ENCODE results near the gene FBN1.

The FBN1 gene

GRCh38 chr15:48643776-48644466 is 1.6 kb downstream of the FBN1 start:
- no peaks in the 10 kb centered on the region for H3K9me3 Mint-ChIP-seq
- peak overlapping the region; percentile 37 for H3K4me3 Mint-ChIP-seq
- no peak overlapping the region for H3K27ac Mint-ChIP-seq
- H3K27me3 Mint-ChIP-seq (ENCODE audit: low read depth), result peaks cover 62% of the 10 kb centered on the region
- no peaks in the 10 kb centered on the region for H3K4me1 Mint-ChIP-seq (ENCODE audit: low read depth)
- H3K36me3 Mint-ChIP-seq (ENCODE audit: low read depth), result no peaks in the 10 kb centered on the region
- DNase-seq (ENCODE audit: low spot score), result no peak

GRCh38 chr15:48643206-48643605 is 2.3 kb downstream of the FBN1 start:
- no peaks in the 10 kb centered on the region for H3K9me3 Mint-ChIP-seq
- no peak for DNase-seq (ENCODE audit: low spot score)
- H3K4me1 Mint-ChIP-seq (ENCODE audit: low read depth), result no peaks in the 10 kb centered on the region
- H3K27me3 Mint-ChIP-seq (ENCODE audit: low read depth), result peaks cover 59% of the 10 kb centered on the region
- H3K4me3 Mint-ChIP-seq, result no peak overlapping the region
- no peaks in the 10 kb centered on the region for H3K36me3 Mint-ChIP-seq (ENCODE audit: low read depth)
- no peak overlapping the region for H3K27ac Mint-ChIP-seq

DNA sequence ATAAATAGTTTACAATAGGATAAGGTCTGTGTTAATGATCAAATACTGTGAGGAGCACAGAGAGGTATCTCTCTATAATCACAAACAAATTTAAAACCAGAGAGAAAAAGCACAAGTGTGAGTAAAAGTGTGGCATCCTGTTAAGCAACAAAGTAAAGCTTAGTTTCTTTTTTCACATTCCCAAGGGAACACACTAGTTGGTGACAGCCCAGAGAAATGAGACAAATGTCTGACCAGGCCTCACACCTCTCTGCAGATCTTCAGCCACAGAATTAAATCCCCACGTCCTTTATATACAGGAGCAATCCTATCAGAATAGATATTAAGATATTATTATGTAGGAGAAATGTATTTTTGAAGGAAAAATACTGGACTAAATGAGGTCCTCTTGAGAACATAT is 2.7 kb downstream of the FBN1 start:
- no peaks in the 10 kb centered on the region for H3K9me3 Mint-ChIP-seq
- no peak overlapping the region for H3K4me3 Mint-ChIP-seq
- no peak overlapping the region for H3K27ac Mint-ChIP-seq
- no peak for DNase-seq (ENCODE audit: low spot score)
- no peaks in the 10 kb centered on the region for H3K36me3 Mint-ChIP-seq (ENCODE audit: low read depth)
- no peaks in the 10 kb centered on the region for H3K4me1 Mint-ChIP-seq (ENCODE audit: low read depth)
- H3K27me3 Mint-ChIP-seq (ENCODE audit: low read depth), result peaks cover 55% of the 10 kb centered on the region

DNA sequence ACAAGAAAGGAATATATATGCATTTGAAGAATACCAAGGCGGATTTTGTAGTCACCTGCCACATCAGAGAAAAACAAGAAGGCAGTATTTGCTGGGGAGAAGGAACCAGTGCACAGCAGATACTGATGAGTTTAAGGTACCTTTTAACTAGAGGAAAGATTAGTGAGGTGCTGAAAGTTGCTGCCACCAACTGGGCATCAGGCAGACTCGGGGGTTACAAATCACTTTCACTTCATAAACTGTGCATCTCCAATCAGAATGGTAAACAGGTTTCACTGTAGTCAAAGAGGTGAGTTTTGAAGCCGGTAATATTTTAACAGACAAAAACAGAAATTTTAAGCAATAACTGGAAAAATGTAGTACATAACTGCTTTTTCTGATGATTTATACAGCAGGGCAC is 4.1 kb downstream of the FBN1 start:
- no peak for DNase-seq (ENCODE audit: low spot score)
- Mint-ChIP-seq H3K4me3 (no peak overlapping the region), H3K9me3 (no peaks in the 10 kb centered on the region), H3K4me1 (ENCODE audit: low read depth) (no peaks in the 10 kb centered on the region), H3K27ac (no peak overlapping the region), H3K27me3 (ENCODE audit: low read depth) (peaks cover 42% of the 10 kb centered on the region), H3K36me3 (ENCODE audit: low read depth) (no peaks in the 10 kb centered on the region)

DNA sequence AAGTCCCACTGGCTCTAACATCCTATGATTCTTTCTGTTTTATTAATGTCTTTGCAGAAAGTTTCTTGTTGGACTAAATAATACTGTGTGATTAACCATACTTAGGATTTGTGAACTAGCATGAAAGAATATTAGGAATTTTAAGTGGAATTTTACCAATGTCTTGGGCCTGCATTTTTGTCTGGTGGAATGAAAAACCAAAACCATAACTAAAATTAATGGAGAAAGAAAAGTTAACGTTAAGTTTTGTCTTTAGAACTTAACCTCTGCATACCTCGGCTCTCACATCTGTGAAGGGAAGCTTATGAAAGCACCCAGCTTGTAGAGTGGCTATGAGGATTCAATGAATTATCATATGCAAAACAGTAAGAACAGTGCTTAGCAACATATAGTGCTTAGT is 6.5 kb downstream of the FBN1 start:
- DNase-seq (ENCODE audit: low spot score), result no peak
- H3K36me3 Mint-ChIP-seq (ENCODE audit: low read depth), result no peaks in the 10 kb centered on the region
- no peaks in the 10 kb centered on the region for H3K9me3 Mint-ChIP-seq
- H3K4me3 Mint-ChIP-seq, result no peak overlapping the region
- peaks cover 26% of the 10 kb centered on the region for H3K27me3 Mint-ChIP-seq (ENCODE audit: low read depth)
- H3K4me1 Mint-ChIP-seq (ENCODE audit: low read depth), result no peaks in the 10 kb centered on the region
- H3K27ac Mint-ChIP-seq, result no peak overlapping the region

DNA sequence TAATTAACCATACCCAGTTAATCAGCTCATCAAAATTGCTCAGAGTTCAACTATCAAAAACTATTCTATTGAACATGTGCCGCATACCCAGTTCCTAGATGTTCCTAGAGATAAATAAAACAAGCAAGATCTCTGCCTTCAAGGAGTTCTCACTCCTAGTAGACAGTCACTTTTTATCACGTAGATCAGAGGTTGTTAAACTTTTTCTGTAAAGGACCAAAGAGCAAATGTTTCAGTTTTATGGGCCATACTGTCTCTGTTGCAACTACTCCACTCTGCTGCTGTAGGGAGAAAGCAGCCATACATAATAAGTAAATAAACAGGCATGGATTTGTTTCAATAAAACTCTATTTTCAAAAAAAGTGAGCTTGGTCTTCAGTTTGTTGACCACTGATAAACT is 7.9 kb downstream of the FBN1 start:
- no peak overlapping the region for H3K27ac Mint-ChIP-seq
- peaks cover 15% of the 10 kb centered on the region for H3K27me3 Mint-ChIP-seq (ENCODE audit: low read depth)
- H3K9me3 Mint-ChIP-seq, result no peaks in the 10 kb centered on the region
- no peak for DNase-seq (ENCODE audit: low spot score)
- H3K36me3 Mint-ChIP-seq (ENCODE audit: low read depth), result no peaks in the 10 kb centered on the region
- H3K4me3 Mint-ChIP-seq, result no peak overlapping the region
- no peaks in the 10 kb centered on the region for H3K4me1 Mint-ChIP-seq (ENCODE audit: low read depth)

- no peaks in the 10 kb centered on the region for H3K9me3 Mint-ChIP-seq
- no peaks in the 10 kb centered on the region for H3K36me3 Mint-ChIP-seq (ENCODE audit: low read depth)
- H3K4me1 Mint-ChIP-seq (ENCODE audit: low read depth), result no peaks in the 10 kb centered on the region
- H3K4me3 Mint-ChIP-seq, result no peak overlapping the region
- H3K27me3 Mint-ChIP-seq (ENCODE audit: low read depth), result peaks cover 7% of the 10 kb centered on the region
- no peak overlapping the region for H3K27ac Mint-ChIP-seq
- no peak for DNase-seq (ENCODE audit: low spot score)
These were observed 9.0 kb downstream of the FBN1 start for GRCh38 chr15:48636511-48636910.

DNA sequence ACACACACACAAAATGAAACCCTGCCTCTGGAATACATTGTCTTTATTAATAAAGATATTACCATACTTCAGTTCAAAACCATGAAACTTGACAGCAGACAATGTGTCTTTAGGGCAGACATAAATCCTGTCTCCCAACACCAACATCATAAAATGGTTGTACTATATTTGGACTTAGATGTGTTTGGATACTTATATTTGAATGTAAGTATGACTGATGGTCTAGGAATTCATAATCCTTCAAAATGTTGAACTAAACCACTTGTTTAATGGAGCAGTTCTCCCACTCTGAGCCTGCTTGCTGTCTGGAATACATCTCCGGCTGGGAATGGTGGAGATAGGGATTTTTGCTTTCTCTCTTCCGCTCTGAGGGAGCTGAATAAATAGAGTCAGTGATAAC is 10.6 kb downstream of the FBN1 start:
- no peak overlapping the region for H3K4me3 Mint-ChIP-seq
- no peaks in the 10 kb centered on the region for H3K36me3 Mint-ChIP-seq (ENCODE audit: low read depth)
- DNase-seq (ENCODE audit: low spot score), result no peak
- H3K27ac Mint-ChIP-seq, result no peak overlapping the region
- no peaks in the 10 kb centered on the region for H3K9me3 Mint-ChIP-seq
- no peaks in the 10 kb centered on the region for H3K4me1 Mint-ChIP-seq (ENCODE audit: low read depth)
- H3K27me3 Mint-ChIP-seq (ENCODE audit: low read depth), result peaks cover 2% of the 10 kb centered on the region

DNA sequence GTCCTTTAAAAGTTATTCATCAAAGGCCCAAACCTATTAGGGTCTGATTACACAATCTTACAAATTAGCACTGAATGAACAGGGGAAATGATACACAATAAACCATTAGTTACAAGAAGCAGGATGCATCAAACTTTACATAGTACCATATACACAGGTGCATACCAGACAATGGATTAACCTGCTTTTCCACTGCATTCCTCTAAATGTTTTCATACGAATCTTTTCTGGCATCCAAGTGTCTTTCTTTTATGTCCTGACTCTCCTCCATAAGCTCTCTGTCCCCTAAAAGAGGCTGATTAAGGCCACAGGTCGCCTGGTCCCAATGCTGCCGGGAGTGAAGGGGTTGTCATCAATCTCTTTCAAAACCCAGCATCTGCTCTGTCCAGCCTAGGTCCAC is 11.4 kb downstream of the FBN1 start:
- DNase-seq (ENCODE audit: low spot score), result no peak
- H3K4me1 Mint-ChIP-seq (ENCODE audit: low read depth), result no peaks in the 10 kb centered on the region
- H3K27ac Mint-ChIP-seq, result no peak overlapping the region
- H3K4me3 Mint-ChIP-seq, result no peak overlapping the region
- no peaks in the 10 kb centered on the region for H3K36me3 Mint-ChIP-seq (ENCODE audit: low read depth)
- peaks cover 2% of the 10 kb centered on the region for H3K27me3 Mint-ChIP-seq (ENCODE audit: low read depth)
- no peaks in the 10 kb centered on the region for H3K9me3 Mint-ChIP-seq

- peaks cover 2% of the 10 kb centered on the region for H3K27me3 Mint-ChIP-seq (ENCODE audit: low read depth)
- DNase-seq (ENCODE audit: low spot score), result no peak
- H3K9me3 Mint-ChIP-seq, result no peaks in the 10 kb centered on the region
- H3K4me3 Mint-ChIP-seq, result no peak overlapping the region
- H3K27ac Mint-ChIP-seq, result no peak overlapping the region
- no peaks in the 10 kb centered on the region for H3K36me3 Mint-ChIP-seq (ENCODE audit: low read depth)
- no peaks in the 10 kb centered on the region for H3K4me1 Mint-ChIP-seq (ENCODE audit: low read depth)
These were observed 12.9 kb downstream of the FBN1 start for GRCh38 chr15:48632651-48633050.

- Mint-ChIP-seq H3K27ac (no peak overlapping the region), H3K4me1 (ENCODE audit: low read depth) (no peaks in the 10 kb centered on the region), H3K36me3 (ENCODE audit: low read depth) (no peaks in the 10 kb centered on the region), H3K27me3 (ENCODE audit: low read depth) (peaks cover 4% of the 10 kb centered on the region), H3K4me3 (no peak overlapping the region), H3K9me3 (no peaks in the 10 kb centered on the region)
- peak; percentile 19 for DNase-seq (ENCODE audit: low spot score)
These were observed 14.2 kb downstream of the FBN1 start for GRCh38 chr15:48631176-48631770.

DNA sequence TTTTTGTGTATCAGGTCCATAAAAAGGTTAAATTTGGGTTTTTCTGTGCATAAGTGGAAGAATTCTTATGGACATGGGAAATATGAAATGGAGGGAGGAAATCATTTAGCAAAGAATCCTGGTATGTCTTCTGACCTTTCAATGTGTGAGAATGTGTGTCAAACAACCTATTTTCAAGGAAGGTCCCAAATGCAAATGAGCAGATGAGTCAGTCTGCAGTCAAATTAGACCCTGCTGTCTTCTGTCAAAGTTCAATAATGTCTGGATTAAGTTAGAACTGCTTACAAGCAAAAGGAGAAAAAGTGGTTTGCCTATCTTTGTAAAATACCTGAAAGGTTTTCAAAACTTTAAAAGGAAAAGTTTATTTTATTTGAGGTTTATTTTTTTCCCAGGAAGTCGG is 15.3 kb downstream of the FBN1 start:
- H3K4me1 Mint-ChIP-seq (ENCODE audit: low read depth), result no peaks in the 10 kb centered on the region
- H3K27ac Mint-ChIP-seq, result no peak overlapping the region

DNA sequence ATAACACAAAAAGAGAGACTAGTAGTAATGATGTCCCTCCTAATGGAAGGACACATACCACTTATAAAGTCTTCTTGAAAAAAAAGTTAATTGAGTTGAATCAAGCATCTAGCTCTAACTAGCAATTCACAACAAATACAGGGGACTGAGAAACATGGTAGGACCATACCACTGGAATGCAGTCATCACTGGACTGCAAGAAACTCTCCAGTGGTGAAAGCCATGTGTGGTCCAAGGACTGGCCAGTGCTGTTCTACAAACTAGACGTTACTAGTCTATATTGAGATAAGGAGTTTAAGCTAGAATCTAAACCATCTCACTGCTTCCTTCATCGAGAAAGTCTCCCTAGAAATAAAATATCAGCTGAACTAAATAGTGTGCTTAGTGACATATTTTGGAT is 16.7 kb downstream of the FBN1 start:
- DNase-seq (ENCODE audit: low spot score), result no peak

More for the DNA sequence above, 15.3 kb downstream of the FBN1 start:
- H3K4me3 Mint-ChIP-seq, result no peak overlapping the region
- no peak for DNase-seq (ENCODE audit: low spot score)
- H3K36me3 Mint-ChIP-seq (ENCODE audit: low read depth), result no peaks in the 10 kb centered on the region
- peaks cover 4% of the 10 kb centered on the region for H3K27me3 Mint-ChIP-seq (ENCODE audit: low read depth)
- no peaks in the 10 kb centered on the region for H3K9me3 Mint-ChIP-seq

DNA sequence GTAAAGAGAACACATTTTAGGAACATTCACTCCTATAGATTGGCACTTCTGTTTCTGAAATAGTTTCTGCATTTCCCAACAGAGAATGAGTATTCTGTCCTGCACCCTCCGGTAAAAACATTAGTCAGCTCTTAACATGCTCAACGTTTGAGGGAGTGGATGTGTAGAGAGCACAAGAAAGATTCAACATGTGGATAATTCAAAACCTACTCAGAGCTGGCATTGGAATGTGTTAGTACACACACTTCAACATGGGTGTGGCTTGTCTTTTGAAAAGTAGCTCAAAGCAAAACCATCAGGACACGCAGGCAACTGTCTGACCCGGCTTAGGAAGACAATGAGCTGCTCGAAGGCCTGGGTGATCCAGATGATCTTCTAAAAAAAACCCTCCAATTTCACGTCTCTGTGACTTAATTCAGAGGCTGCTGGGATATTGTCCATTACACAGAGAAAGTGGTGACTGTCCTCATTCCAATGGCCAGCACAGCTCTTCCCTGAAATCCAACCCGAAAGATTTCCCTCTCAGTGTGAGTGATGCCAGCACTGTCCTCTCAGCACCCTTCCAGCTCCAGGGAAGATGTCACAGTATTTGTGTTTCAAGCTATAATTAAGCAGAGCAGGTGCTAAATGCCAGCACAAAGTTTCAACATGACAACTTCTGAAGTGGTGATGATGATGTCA is 18.1 kb downstream of the FBN1 start:
- no peak for DNase-seq (ENCODE audit: low spot score)
- peaks cover 2% of the 10 kb centered on the region for H3K27me3 Mint-ChIP-seq (ENCODE audit: low read depth)
- H3K27ac Mint-ChIP-seq, result no peak overlapping the region
- no peaks in the 10 kb centered on the region for H3K36me3 Mint-ChIP-seq (ENCODE audit: low read depth)
- H3K4me3 Mint-ChIP-seq, result no peak overlapping the region
- H3K9me3 Mint-ChIP-seq, result no peaks in the 10 kb centered on the region
- no peaks in the 10 kb centered on the region for H3K4me1 Mint-ChIP-seq (ENCODE audit: low read depth)

More for the DNA sequence above, 16.7 kb downstream of the FBN1 start:
- H3K27ac Mint-ChIP-seq, result no peak overlapping the region
- no peaks in the 10 kb centered on the region for H3K36me3 Mint-ChIP-seq (ENCODE audit: low read depth)
- peaks cover 4% of the 10 kb centered on the region for H3K27me3 Mint-ChIP-seq (ENCODE audit: low read depth)
- H3K4me3 Mint-ChIP-seq, result no peak overlapping the region
- H3K9me3 Mint-ChIP-seq, result no peaks in the 10 kb centered on the region
- no peaks in the 10 kb centered on the region for H3K4me1 Mint-ChIP-seq (ENCODE audit: low read depth)
